ENCODE measurements around the gene CNTN1. TPM values are rescaled to one million over a fixed set of nuclear protein-coding genes. Genes with fewer than 3 reads are reported as not detected.

Gene CNTN1
- polyA plus RNA-seq, 1 of the 3 experiments (the other 2 are of a cell fraction) = 0.13 TPM

DNA sequence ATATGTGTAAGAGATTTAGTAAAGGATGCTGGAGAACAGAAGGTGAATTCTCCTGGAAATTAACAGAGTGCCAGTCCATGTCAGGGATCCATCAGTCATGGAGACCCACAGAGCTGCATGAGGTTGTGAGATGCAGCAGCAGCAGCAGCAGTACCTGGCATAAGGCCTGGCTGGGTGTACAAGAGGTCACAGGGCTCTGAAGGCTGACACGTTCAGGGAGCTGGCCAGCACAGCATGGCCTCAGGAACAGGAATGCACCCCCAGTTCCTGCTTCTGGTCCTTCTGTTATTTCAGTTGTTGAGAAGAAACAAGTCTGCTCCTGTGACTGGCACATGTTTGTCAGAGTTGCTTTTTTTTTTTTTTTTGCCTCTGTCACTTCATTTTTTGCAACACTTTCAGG lies 210.8 kb downstream of the CNTN1 start:
- Histone ChIP-seq H3K9me3 (no peaks in the 10 kb centered on the region), H4K20me1 (ENCODE audit: insufficient read depth) (no peaks in the 10 kb centered on the region), H3F3A (replicated peaks; ENCODE audit: insufficient read depth) (no peaks in the 10 kb centered on the region), H3K9me2 (no peaks in the 10 kb centered on the region), H3K9ac (no peak overlapping the region), H3K27me3 (ENCODE audit: insufficient read depth) (no peaks in the 10 kb centered on the region), H3K4me2 (no peak overlapping the region), H2AFZ (ENCODE audit: low read depth) (no peak overlapping the region), H3K36me3 (replicated peaks in 1 of 2; ENCODE audit: control insufficient read depth in 1 of 2, insufficient read depth in 2 of 2, low read length in 1 of 2) (no peaks in the 10 kb centered on the region), H3K4me1 (ENCODE audit: control insufficient read depth in 1 of 2, insufficient read depth in 2 of 2, low read depth in 1 of 2, low read length in 1 of 2) (no peaks in the 10 kb centered on the region; a peak in 2 of 4 replicates), H3K4me3 (ENCODE audit: low read depth in 2 of 2, low read length in 1 of 2) (no peak overlapping the region), H3K79me2 (ENCODE audit: insufficient read depth) (no peaks in the 10 kb centered on the region), H3K27ac (ENCODE audit: low read depth in 2 of 2, low read length in 1 of 2) (no peak overlapping the region)
- ChIA-PET CTCF (interaction anchor here (0.6 to 1.1 kb wide), 2 partner anchors 31 to 1630 kb away, joined by 3 read pairs; no protein-coding TSS in a partner anchor), POLR2A (interaction anchor here (0.6 kb wide), 1 partner anchor 9 kb away, joined by 3 read pairs; no protein-coding TSS in a partner anchor)
- no CpG with 5 or more reads among the region's 1 CpG for WGBS (ENCODE audit: low lambda C conversion rate)
- TF ChIP-seq, protein P1, sequence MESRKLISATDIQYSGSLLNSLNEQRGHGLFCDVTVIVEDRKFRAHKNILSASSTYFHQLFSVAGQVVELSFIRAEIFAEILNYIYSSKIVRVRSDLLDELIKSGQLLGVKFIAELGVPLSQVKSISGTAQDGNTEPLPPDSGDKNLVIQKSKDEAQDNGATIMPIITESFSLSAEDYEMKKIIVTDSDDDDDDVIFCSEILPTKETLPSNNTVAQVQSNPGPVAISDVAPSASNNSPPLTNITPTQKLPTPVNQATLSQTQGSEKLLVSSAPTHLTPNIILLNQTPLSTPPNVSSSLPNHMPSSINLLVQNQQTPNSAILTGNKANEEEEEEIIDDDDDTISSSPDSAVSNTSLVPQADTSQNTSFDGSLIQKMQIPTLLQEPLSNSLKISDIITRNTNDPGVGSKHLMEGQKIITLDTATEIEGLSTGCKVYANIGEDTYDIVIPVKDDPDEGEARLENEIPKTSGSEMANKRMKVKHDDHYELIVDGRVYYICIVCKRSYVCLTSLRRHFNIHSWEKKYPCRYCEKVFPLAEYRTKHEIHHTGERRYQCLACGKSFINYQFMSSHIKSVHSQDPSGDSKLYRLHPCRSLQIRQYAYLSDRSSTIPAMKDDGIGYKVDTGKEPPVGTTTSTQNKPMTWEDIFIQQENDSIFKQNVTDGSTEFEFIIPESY (IDR thresholded peaks at IDR 0.05; ENCODE audit: borderline replicate concordance, low read depth) = no peak
- no peak for TF ChIP-seq TCF12 (IDR thresholded peaks at IDR 0.05)
- no peak for TF ChIP-seq FOSL2 (IDR thresholded peaks at IDR 0.05; ENCODE audit: borderline replicate concordance, low read depth)
- TF ChIP-seq FOXJ3 (CRISPR knock-in tag; IDR thresholded peaks at IDR 0.05) = no peak
- TF ChIP-seq, protein P2, sequence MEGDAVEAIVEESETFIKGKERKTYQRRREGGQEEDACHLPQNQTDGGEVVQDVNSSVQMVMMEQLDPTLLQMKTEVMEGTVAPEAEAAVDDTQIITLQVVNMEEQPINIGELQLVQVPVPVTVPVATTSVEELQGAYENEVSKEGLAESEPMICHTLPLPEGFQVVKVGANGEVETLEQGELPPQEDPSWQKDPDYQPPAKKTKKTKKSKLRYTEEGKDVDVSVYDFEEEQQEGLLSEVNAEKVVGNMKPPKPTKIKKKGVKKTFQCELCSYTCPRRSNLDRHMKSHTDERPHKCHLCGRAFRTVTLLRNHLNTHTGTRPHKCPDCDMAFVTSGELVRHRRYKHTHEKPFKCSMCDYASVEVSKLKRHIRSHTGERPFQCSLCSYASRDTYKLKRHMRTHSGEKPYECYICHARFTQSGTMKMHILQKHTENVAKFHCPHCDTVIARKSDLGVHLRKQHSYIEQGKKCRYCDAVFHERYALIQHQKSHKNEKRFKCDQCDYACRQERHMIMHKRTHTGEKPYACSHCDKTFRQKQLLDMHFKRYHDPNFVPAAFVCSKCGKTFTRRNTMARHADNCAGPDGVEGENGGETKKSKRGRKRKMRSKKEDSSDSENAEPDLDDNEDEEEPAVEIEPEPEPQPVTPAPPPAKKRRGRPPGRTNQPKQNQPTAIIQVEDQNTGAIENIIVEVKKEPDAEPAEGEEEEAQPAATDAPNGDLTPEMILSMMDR (IDR thresholded peaks at IDR 0.05) = no peak
- no peak for TF ChIP-seq RAD21 (IDR thresholded peaks at IDR 0.05; ENCODE audit: low read length)
- TF ChIP-seq RFX5 (IDR thresholded peaks at IDR 0.05; ENCODE audit: low read length) = no peak
- no peak for DNase-seq

DNA sequence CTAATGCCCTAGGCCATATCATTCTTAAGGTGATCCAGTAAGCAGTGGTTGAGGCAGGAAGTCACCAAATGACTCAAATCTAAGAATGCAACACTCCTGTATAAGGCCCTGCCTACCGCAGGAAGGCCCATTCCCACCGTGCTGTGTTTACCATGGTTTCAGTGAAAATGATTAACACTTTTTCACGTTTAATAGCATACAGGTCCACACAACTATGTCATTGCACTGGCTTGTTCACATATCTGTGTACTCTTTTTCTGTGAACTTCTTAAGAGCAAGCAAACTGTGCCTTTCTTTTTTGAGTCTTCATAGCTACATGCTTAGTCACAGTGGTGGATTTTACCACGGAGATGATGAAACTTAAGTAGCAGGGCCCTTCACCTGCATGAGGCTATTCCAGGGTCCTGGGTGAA lies 214.9 kb downstream of the CNTN1 start:
- no peaks in the 10 kb centered on the region for H4K20me1 ChIP-seq (ENCODE audit: insufficient read depth)
- WGBS (ENCODE audit: low lambda C conversion rate) = 55% methylated on average over 4 of the region's 4 CpGs
- no peak overlapping the region for H3K4me2 ChIP-seq
- no peak overlapping the region for H2AFZ ChIP-seq (ENCODE audit: low read depth)
- H3K79me2 ChIP-seq (ENCODE audit: insufficient read depth) = no peaks in the 10 kb centered on the region
- H3K9ac ChIP-seq = no peak overlapping the region
- no peak overlapping the region for H3K4me3 ChIP-seq (ENCODE audit: low read depth in 2 of 2, low read length in 1 of 2)
- H3K9me2 ChIP-seq = no peaks in the 10 kb centered on the region
- H3K4me1 ChIP-seq (ENCODE audit: control insufficient read depth in 1 of 2, insufficient read depth in 2 of 2, low read depth in 1 of 2, low read length in 1 of 2) = no peaks in the 10 kb centered on the region; a peak in 1 of 4 replicates
- ChIA-PET POLR2A (no interaction called here), CTCF (no interaction called here)
- no peaks in the 10 kb centered on the region for H3K36me3 ChIP-seq (replicated peaks in 1 of 2; ENCODE audit: control insufficient read depth in 1 of 2, insufficient read depth in 2 of 2, low read length in 1 of 2)
- H3K27ac ChIP-seq (ENCODE audit: low read depth in 2 of 2, low read length in 1 of 2) = no peak overlapping the region
- DNase-seq = no peak
- TF ChIP-seq GATA2 (CRISPR knock-in tag; IDR thresholded peaks at IDR 0.05) (no peak), FOXJ3 (CRISPR knock-in tag; IDR thresholded peaks at IDR 0.05) (no peak), CHD2 (IDR thresholded peaks at IDR 0.05; ENCODE audit: low read length, partially characterized antibody) (no peak), TAF1 (IDR thresholded peaks at IDR 0.05; ENCODE audit: borderline replicate concordance, low read depth, low read length) (no peak)
- H3F3A ChIP-seq (replicated peaks; ENCODE audit: insufficient read depth) = no peaks in the 10 kb centered on the region
- H3K9me3 ChIP-seq = no peaks in the 10 kb centered on the region
- H3K27me3 ChIP-seq (ENCODE audit: insufficient read depth) = no peaks in the 10 kb centered on the region
